Retinal pigment epithelial cell (primary cell): ENCODE results near the gene FAM53A.

Experiments used
- DNase-seq: peaks from one replicate; pipeline ENCODE4 v3.0.0-alpha.2; 2010; ENCODE audit warnings: low read depth
- H3K4me3 ChIP-seq: 2 replicates; pipeline ENCODE4 v1.5.1; 2011; ENCODE audit warnings: mild to moderate bottlenecking, low read length, control low read depth, moderate library complexity
- CTCF ChIP-seq: conservative IDR thresholded peaks from 2 replicates; pipeline ENCODE4 v1.5.1; 2011; ENCODE audit warnings: low read depth, low read length, control low read depth, inconsistent platforms

FAM53A gene

GRCh38 chr4:1664141-1664540 is 20.0 kb downstream of the FAM53A start:
- no peak for TF ChIP-seq CTCF
- no peak overlapping the region for H3K4me3 ChIP-seq
- DNase-seq: no peak

- DNase-seq: no peak
- no peak for TF ChIP-seq CTCF
Measured at GRCh38 chr4:1663549-1663948, 20.6 kb downstream of the FAM53A start.

GRCh38 chr4:1661695-1662094 is 22.4 kb downstream of the FAM53A start:
- no peak overlapping the region for H3K4me3 ChIP-seq
- DNase-seq: no peak
- TF ChIP-seq CTCF: no peak

More at GRCh38 chr4:1663549-1663948, 20.6 kb downstream of the FAM53A start:
- no peak overlapping the region for H3K4me3 ChIP-seq

GRCh38 chr4:1660948-1661677 is 23.0 kb downstream of the FAM53A start:
- TF ChIP-seq CTCF: no peak
- no peak for DNase-seq
- H3K4me3 ChIP-seq: no peak overlapping the region

- DNase-seq: no peak
- H3K4me3 ChIP-seq: no peak overlapping the region
- no peak for TF ChIP-seq CTCF
Measured at GRCh38 chr4:1659104-1660043, 24.7 kb downstream of the FAM53A start.

- H3K4me3 ChIP-seq: no peak overlapping the region
- DNase-seq: no peak
- TF ChIP-seq CTCF: no peak
Measured at GRCh38 chr4:1658581-1658980, 25.5 kb downstream of the FAM53A start.
